ENCODE data around the gene CCSER1. TPM values are rescaled to one million over a fixed set of nuclear protein-coding genes. Genes with fewer than 3 reads are reported as not detected.

Gene CCSER1
- total and polyA plus RNA-seq, 2 of the 8 experiments (the other 6 are each of a cell fraction or from before 2014, with no cell fraction given): 0.26 to 0.84 TPM

DNA sequence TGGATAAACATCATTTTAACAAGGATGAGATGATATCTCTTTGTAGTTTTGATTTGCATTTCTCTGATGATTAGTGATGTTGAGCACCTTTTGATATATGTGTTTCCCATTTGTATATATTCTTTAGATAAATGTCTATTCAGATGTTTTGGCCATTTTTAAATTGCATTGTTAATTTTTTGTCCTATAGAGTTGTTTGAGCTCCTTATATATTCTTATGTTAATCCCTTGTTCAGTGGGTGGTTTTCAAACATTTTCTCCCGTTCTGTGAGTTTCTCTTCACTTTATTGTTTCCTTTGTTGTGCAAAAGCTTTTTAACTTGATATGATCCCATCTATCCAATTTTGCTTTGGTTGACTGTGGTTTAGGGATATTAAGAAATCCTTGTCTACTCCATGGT is 606.0 kb downstream of the CCSER1 start:
- H3K4me1 ChIP-seq (replicated peaks in 1 of 4; ENCODE audit: control insufficient read depth in 3 of 4, insufficient read depth in 4 of 4, low read length in 3 of 4): no peaks in the 10 kb centered on the region; a peak in 1 of 7 replicates
- no peak overlapping the region for H2AK5ac ChIP-seq (ENCODE audit: low read depth, low read length)
- H2BK120ac ChIP-seq (replicated peaks; ENCODE audit: low read depth, low read length): no peak overlapping the region
- no peak overlapping the region for H2AFZ ChIP-seq (ENCODE audit: low read length)
- no peak overlapping the region for H3K18ac ChIP-seq (ENCODE audit: extremely low read depth, low read length)
- no peak for TF ChIP-seq BRCA1 (IDR thresholded peaks at IDR 0.05; ENCODE audit: low read depth, low read length)
- no peak for TF ChIP-seq POLR2A (IDR thresholded peaks at IDR 0.05; ENCODE audit: control extremely low read depth in 1 of 2, low read depth in 2 of 2, low read length in 2 of 2)
- no peak for TF ChIP-seq SP1 (IDR thresholded peaks at IDR 0.05; ENCODE audit: low read depth, low read length)
- no peak for TF ChIP-seq MAFK (IDR thresholded peaks at IDR 0.05; ENCODE audit: low read depth, low read length)
- TF ChIP-seq CHD1 (IDR thresholded peaks at IDR 0.05; ENCODE audit: low read depth, low read length): no peak
- TF ChIP-seq SP2 (IDR thresholded peaks at IDR 0.05; ENCODE audit: low read length): no peak
- ChIA-PET POLR2A (ENCODE audit: partially characterized antibody) (no interaction called here), CTCF (ENCODE audit: partially characterized antibody) (no interaction called here)
- H3K23ac ChIP-seq (ENCODE audit: insufficient read length): no peak overlapping the region
- H3K9me3 ChIP-seq (ENCODE audit: insufficient read depth in 2 of 2, low read depth in 1 of 2, low read length in 1 of 2): no peaks in the 10 kb centered on the region
- no peak overlapping the region for H4K5ac ChIP-seq (ENCODE audit: insufficient read length, low read depth, low read length)
- H3K27me3 ChIP-seq (replicated peaks in 1 of 4; ENCODE audit: control insufficient read depth in 3 of 4, extremely low read depth in 1 of 4, insufficient read depth in 3 of 4, low read length in 3 of 4): no peaks in the 10 kb centered on the region
- WGBS, 2 experiments (ENCODE audit: extremely low coverage in 1 of 2, insufficient coverage in 1 of 2, insufficient read length in 1 of 2, insufficient replicate concordance in 2 of 2, low coverage in 1 of 2, low lambda C conversion rate in 2 of 2, missing lambda C conversion rate in 1 of 2): 37% methylated on average over 1 of the region's 1 CpG; no CpG with 5 or more reads in 1 of the 2 experiments
- no peak overlapping the region for H3K14ac ChIP-seq (ENCODE audit: insufficient read length)
- no peak overlapping the region for H3K4ac ChIP-seq (replicated peaks; ENCODE audit: insufficient read length, low read depth, low read length)
- no peak overlapping the region for H3K4me2 ChIP-seq (ENCODE audit: insufficient read depth in 1 of 2, low read depth in 2 of 2, low read length in 2 of 2)
- DNase-seq (ENCODE audit: low read depth in 1 of 2, low spot score in 2 of 2) (no peak), FAIRE-seq (no peak)
- H3K79me1 ChIP-seq (ENCODE audit: low read depth, low read length): no peaks in the 10 kb centered on the region
- H3K23me2 ChIP-seq (ENCODE audit: low read depth, low read length): no peaks in the 10 kb centered on the region
- no peaks in the 10 kb centered on the region for H4K20me1 ChIP-seq (replicated peaks in 1 of 2; ENCODE audit: control insufficient read depth in 1 of 2, insufficient read depth in 2 of 2, low read length in 2 of 2)
- no peak overlapping the region for H2BK15ac ChIP-seq (ENCODE audit: low read length)
- no peak overlapping the region for H4K8ac ChIP-seq (ENCODE audit: extremely low read depth, insufficient read depth, low read length)
- H3K36me3 ChIP-seq (ENCODE audit: control insufficient read depth in 2 of 4, insufficient read depth in 4 of 4, low read length in 3 of 4): no peaks in the 10 kb centered on the region
- no peak overlapping the region for H2BK12ac ChIP-seq (ENCODE audit: low read depth, low read length)
- no peak overlapping the region for H3K56ac ChIP-seq (replicated peaks; ENCODE audit: insufficient read length, low read depth, low read length)
- H2BK20ac ChIP-seq (ENCODE audit: low read length): no peak overlapping the region
- no peaks in the 10 kb centered on the region for H3K79me2 ChIP-seq (ENCODE audit: control insufficient read depth in 1 of 2, insufficient read depth in 2 of 2, low read length in 2 of 2)
- H4K91ac ChIP-seq (replicated peaks; ENCODE audit: insufficient read length, low read length): no peak overlapping the region
- no peak overlapping the region for H3K9ac ChIP-seq (replicated peaks in 1 of 4; ENCODE audit: extremely low read depth in 1 of 4, low read depth in 3 of 4, low read length in 3 of 4)
- no peak overlapping the region for H3K27ac ChIP-seq (ENCODE audit: low read depth, low read length)
- no peak overlapping the region for H2BK5ac ChIP-seq (ENCODE audit: low read depth, low read length)
- H3K4me3 ChIP-seq (ENCODE audit: extremely low read depth in 1 of 4, insufficient read depth in 2 of 4, low read depth in 3 of 4, low read length in 4 of 4): no peak overlapping the region
